Chondrocyte (in vitro differentiated cells): Measurements from ENCODE around the gene KIF19. TPM values are rescaled to one million over a fixed set of nuclear protein-coding genes. Genes with fewer than 3 reads are reported as not detected.

ENCODE experiments used
- DNase-seq: peaks from one replicate; pipeline ENCODE4 v3.0.0; 2021; ENCODE audit warnings: mixed read lengths, low spot score
- H3K27ac Mint-ChIP-seq: one replicate; pipeline ENCODE4 v1.8.0; 2021; ENCODE audit warnings: mild to moderate bottlenecking, moderate library complexity, mixed read lengths; ENCODE audit not compliant: unreplicated experiment
- H3K27me3 Mint-ChIP-seq: 2 replicates; pipeline ENCODE4 v1.8.0; 2021; ENCODE audit warnings: low read depth, mixed read lengths
- H3K36me3 Mint-ChIP-seq: 2 replicates; pipeline ENCODE4 v1.8.0; 2021; ENCODE audit warnings: low read depth, mixed read lengths
- H3K4me1 Mint-ChIP-seq: 2 replicates; pipeline ENCODE4 v1.8.0; 2021; ENCODE audit warnings: low read depth, mild to moderate bottlenecking, mixed read lengths
- H3K4me3 Mint-ChIP-seq: one replicate; pipeline ENCODE4 v1.8.0; 2021; ENCODE audit warnings: mild to moderate bottlenecking, moderate library complexity, mixed read lengths; ENCODE audit not compliant: unreplicated experiment
- H3K9me3 Mint-ChIP-seq: 2 replicates; pipeline ENCODE4 v1.8.0; 2021; ENCODE audit warnings: low read depth, mixed read lengths
- total RNA-seq: library from RNA; stranded (reverse); gene quantifications from 3 replicates; pipeline ENCODE4 v1.2.1, GENCODE V29; 2021
- TF ChIP-seq, protein P1 (sequence below): fragments of 200-600 bp; sonication (generic); IDR thresholded peaks from 2 replicates; pipeline ENCODE4 v1.5.0; 2021; ENCODE audit warnings: antibody characterized with exemption, mild to moderate bottlenecking, moderate library complexity

Gene KIF19
- total RNA-seq, 1 donor from 2014 or later: not detected

DNA sequence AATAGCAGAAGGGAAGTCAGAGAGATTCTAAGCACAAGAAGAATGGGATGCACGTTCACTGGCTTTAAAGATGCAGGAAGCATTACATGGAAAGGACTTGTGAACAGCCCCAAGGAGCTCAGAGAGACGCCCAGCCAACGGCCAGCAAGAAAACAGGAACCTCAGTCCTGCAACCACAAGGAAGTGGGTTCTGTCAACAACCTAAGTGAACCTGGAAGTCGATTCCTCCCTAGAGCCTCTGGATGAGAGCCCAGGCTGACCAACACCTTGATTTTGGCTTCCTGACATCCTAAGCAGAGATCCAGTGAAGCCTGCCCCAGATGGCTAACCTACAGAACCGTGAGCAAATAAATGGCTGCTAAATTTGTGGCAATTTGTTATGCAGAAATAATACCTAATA is 65.7 kb downstream of the KIF19 start:
- Mint-ChIP-seq H3K4me3 (no peak overlapping the region), H3K27me3 (peaks cover 4% of the 10 kb centered on the region)

DNA sequence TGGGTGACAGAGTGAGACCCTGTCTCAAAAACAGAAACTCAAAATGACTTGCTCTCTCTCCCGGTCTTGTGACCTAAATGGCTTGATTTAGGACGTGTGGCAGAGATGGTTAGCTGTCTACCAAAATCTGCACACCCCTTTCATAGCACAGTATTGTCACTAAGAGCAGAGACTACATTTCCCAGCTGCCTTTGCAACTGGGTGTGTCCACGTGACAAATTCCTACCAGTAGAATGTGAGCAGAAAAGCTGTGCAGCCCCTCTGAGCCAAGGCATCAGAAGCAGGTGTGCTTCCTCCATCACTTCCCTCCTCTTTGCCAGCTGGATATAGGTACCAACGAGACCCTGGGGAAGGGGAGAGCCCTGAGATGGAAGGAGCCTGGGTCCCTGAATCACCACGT is 66.8 kb downstream of the KIF19 start:
- peaks cover 4% of the 10 kb centered on the region for H3K27me3 Mint-ChIP-seq
- TF ChIP-seq, protein P1, sequence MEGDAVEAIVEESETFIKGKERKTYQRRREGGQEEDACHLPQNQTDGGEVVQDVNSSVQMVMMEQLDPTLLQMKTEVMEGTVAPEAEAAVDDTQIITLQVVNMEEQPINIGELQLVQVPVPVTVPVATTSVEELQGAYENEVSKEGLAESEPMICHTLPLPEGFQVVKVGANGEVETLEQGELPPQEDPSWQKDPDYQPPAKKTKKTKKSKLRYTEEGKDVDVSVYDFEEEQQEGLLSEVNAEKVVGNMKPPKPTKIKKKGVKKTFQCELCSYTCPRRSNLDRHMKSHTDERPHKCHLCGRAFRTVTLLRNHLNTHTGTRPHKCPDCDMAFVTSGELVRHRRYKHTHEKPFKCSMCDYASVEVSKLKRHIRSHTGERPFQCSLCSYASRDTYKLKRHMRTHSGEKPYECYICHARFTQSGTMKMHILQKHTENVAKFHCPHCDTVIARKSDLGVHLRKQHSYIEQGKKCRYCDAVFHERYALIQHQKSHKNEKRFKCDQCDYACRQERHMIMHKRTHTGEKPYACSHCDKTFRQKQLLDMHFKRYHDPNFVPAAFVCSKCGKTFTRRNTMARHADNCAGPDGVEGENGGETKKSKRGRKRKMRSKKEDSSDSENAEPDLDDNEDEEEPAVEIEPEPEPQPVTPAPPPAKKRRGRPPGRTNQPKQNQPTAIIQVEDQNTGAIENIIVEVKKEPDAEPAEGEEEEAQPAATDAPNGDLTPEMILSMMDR: no peak
- peaks cover 21% of the 10 kb centered on the region for H3K4me1 Mint-ChIP-seq
- no peak overlapping the region for H3K4me3 Mint-ChIP-seq
- no peaks in the 10 kb centered on the region for H3K36me3 Mint-ChIP-seq
- no peaks in the 10 kb centered on the region for H3K9me3 Mint-ChIP-seq
- no peak overlapping the region for H3K27ac Mint-ChIP-seq
- no peak for DNase-seq

More for the DNA sequence above, 65.7 kb downstream of the KIF19 start:
- TF ChIP-seq, protein P1: no peak
- Mint-ChIP-seq H3K4me1 (peaks cover 23% of the 10 kb centered on the region), H3K36me3 (no peaks in the 10 kb centered on the region), H3K27ac (no peak overlapping the region), H3K9me3 (no peaks in the 10 kb centered on the region)
- DNase-seq: no peak

DNA sequence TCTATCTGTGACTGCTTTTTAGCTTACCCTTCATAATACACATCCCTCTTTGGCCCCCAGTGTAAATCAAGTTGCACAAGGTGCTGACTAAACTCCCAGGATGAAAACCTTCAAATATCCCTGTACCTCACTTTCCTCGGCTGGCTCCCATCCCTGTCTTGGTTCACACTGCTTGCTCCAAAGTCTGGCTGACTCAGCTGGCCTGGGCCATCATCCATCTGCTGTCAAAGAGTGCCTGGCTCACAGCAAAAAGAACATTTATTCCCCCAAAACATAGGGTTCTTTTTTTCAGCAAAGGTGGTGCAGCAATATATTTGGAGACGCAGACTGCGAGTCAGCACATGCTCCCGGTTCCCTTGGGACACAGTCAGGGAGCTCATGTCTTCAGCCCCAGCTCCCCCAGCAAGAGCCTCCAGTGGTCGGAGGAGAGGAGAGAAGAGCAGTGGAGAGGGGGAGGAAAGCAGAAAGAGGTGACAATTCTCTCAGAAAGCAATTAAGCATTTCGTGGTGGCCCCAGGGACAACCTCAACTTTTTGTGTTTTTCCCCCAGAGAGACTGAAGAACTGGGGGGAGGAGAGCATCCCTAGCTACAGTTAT is 67.4 kb downstream of the KIF19 start:
- Mint-ChIP-seq H3K27ac (peak overlapping the region; percentile 72), H3K9me3 (no peaks in the 10 kb centered on the region), H3K4me1 (peaks cover 21% of the 10 kb centered on the region), H3K4me3 (no peak overlapping the region), H3K27me3 (peaks cover 4% of the 10 kb centered on the region), H3K36me3 (no peaks in the 10 kb centered on the region)
- no peak for DNase-seq
- TF ChIP-seq, protein P1: no peak

DNA sequence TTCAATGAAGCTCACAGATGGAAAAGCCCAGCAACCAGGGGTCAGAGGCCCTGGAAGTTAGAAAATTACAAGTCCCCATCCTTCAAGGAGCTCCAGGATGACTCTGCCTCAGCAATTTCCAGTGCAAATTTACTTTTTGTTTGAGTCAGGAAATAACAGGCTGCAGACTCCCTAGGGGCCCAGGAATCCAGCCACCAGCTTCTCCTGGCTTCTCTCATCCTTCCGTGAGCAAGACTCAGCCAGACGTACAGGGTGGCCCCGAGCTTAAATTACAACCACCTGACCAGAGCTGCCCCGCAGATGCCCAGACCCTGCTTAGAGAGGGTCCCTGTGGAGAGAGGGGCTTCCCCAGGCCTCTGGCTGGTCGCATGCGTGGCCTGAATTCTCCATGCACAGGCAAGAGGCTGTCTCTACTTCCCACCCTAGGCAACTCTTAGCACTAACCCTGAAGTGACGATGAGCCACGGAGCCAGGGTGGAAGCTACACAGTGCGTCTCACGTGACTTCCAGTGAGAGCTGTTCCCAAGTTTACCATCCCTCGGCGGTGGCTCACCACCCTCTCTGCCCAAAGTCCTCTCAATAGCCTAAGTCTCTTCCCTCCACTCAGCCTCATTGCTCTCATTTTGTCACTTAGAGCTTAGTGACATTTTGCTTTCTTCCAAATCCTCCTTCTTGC is 68.4 kb downstream of the KIF19 start:
- Mint-ChIP-seq H3K9me3 (no peaks in the 10 kb centered on the region), H3K36me3 (no peaks in the 10 kb centered on the region), H3K27ac (peak overlapping the region; percentile 45), H3K4me1 (peaks cover 21% of the 10 kb centered on the region), H3K4me3 (no peak overlapping the region), H3K27me3 (peaks cover under 1% of the 10 kb centered on the region)
- TF ChIP-seq, protein P1: no peak
- DNase-seq: no peak

DNA sequence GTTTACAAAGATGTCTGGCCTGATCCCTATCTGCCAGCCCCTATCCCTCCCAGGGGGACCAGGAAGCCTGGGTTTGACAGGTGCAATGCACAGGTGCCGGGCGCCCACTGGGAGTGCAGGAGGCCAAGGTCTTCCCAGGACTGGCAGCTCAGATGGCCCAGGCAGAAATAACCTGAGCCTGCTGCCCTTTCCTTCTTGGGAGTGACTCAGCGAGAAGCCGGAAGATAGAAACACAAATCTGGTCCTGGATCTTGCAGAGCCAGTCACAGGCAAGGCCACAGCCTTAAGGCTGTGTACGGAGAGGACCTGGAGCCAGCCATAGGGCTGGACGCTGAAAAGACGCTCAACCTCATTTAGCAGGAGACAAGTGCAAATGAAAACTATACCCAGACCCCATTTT is 69.0 kb downstream of the KIF19 start:
- H3K27ac Mint-ChIP-seq: peak overlapping the region; percentile 45
- DNase-seq: no peak
- H3K9me3 Mint-ChIP-seq: no peaks in the 10 kb centered on the region

More for the DNA sequence above, 69.0 kb downstream of the KIF19 start:
- H3K4me1 Mint-ChIP-seq: peaks cover 21% of the 10 kb centered on the region
- H3K4me3 Mint-ChIP-seq: no peak overlapping the region
- H3K36me3 Mint-ChIP-seq: no peaks in the 10 kb centered on the region
- TF ChIP-seq, protein P1: no peak
- H3K27me3 Mint-ChIP-seq: peaks cover 4% of the 10 kb centered on the region
